ENCODE data around the gene NR2F1. TPM values are rescaled to one million over a fixed set of nuclear protein-coding genes. Genes with fewer than 3 reads are reported as not detected.
A peak's percentile ranks its signal among the peaks of the same experiment; 100 is the strongest.

The NR2F1 gene
- total and polyA plus RNA-seq, 2 experiments from 2014 or later: not detected

DNA sequence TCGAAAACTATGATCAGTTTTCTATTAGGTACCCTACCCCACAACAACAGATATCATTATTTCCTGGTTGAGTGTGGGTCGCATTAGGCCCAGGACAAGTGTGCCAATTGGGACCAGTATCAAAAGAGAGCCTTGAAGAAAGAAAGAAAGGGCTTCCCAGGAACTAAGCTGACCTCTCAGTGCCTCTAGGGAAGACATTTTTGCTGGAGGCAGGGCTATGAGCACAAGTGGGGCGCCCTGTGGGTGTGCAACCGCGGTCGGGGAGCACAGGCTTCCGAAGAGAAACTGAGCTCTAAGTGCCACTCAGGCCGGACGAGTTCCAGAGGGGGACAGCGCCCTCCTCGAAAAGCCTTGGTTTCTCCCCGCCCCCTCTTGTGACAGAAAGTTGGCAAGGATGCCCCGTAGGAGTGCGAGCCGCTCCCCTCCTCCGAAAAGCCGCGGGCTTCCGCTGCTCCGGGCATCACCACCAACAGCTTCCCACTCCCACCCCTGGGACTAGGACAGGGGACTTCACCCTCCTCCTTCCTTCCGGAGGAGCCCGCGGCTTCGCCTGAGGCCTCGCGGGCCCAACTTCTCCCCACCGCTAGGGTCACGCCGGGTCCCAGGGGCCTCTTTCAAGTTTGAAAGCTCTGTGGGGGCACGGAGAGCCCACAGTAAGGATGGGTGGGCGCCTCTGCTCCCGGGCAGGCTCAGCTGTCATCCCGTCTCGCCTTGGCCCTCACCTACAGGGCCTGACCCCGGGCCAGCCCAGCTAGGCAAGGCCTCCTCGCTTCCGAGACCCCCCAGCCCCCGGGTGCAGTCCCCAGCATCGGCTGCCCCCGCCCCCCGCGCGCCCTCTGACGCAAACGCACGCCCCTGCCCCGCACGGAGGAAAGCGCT, 4.0 kb upstream of the NR2F1 start:
- peak; percentile 75 for TF ChIP-seq EZH2 (IDR thresholded peaks at IDR 0.05; ENCODE audit: low read depth, unreplicated experiment)
- TF ChIP-seq, protein P1, sequence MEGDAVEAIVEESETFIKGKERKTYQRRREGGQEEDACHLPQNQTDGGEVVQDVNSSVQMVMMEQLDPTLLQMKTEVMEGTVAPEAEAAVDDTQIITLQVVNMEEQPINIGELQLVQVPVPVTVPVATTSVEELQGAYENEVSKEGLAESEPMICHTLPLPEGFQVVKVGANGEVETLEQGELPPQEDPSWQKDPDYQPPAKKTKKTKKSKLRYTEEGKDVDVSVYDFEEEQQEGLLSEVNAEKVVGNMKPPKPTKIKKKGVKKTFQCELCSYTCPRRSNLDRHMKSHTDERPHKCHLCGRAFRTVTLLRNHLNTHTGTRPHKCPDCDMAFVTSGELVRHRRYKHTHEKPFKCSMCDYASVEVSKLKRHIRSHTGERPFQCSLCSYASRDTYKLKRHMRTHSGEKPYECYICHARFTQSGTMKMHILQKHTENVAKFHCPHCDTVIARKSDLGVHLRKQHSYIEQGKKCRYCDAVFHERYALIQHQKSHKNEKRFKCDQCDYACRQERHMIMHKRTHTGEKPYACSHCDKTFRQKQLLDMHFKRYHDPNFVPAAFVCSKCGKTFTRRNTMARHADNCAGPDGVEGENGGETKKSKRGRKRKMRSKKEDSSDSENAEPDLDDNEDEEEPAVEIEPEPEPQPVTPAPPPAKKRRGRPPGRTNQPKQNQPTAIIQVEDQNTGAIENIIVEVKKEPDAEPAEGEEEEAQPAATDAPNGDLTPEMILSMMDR (conservative IDR thresholded peaks at IDR 0.05; ENCODE audit: low read depth in 2 of 2): peak in 1 of 2 experiments; percentile 10; a peak in 1 of 4 replicates
- TF ChIP-seq EZH2phosphoT487 (IDR thresholded peaks at IDR 0.05; ENCODE audit: unreplicated experiment): peak; percentile 42
- TF ChIP-seq CREB1 (CRISPR knock-in tag; IDR thresholded peaks at IDR 0.05; ENCODE audit: low read depth): no peak
- no peak for TF ChIP-seq ZNF331 (CRISPR knock-in tag; IDR thresholded peaks at IDR 0.05; ENCODE audit: low read depth)
- no peak for TF ChIP-seq ZNF462 (CRISPR knock-in tag; IDR thresholded peaks at IDR 0.05)
- Mint-ChIP-seq H3K36me3 (ENCODE audit: low read depth) (no peaks in the 10 kb centered on the region; the same call in 2 of the 3 replicates), H3K9me3 (no peaks in the 10 kb centered on the region; the same call in 2 of the 3 replicates), H3K4me3 (peak overlapping the region; percentile 55), H3K4me1 (peaks cover 32% of the 10 kb centered on the region), H3K27ac (no peak overlapping the region), H3K27me3 (ENCODE audit: insufficient read depth, low read depth, poor library complexity) (no peaks in the 10 kb centered on the region)
- H3K4me2 ChIP-seq: peak overlapping the region; percentile 95
- DNase-seq (ENCODE audit: low spot score): peak; percentile 59
- no peaks in the 10 kb centered on the region for H3K79me2 ChIP-seq (replicated peaks; ENCODE audit: insufficient read depth)
- H3K4me3 ChIP-seq: peak overlapping the region; percentile 69
- H3K27ac ChIP-seq (ENCODE audit: low read depth): no peak overlapping the region
- H3K9me2 ChIP-seq (ENCODE audit: insufficient read depth): no peaks in the 10 kb centered on the region
- H3K4me1 ChIP-seq (ENCODE audit: insufficient read depth): peaks cover 78% of the 10 kb centered on the region
- H3F3A ChIP-seq (replicated peaks; ENCODE audit: low read depth): peaks cover 27% of the 10 kb centered on the region
- H3K36me3 ChIP-seq (ENCODE audit: insufficient read depth): no peaks in the 10 kb centered on the region
- H4K20me1 ChIP-seq (replicated peaks; ENCODE audit: insufficient read depth): peaks cover 40% of the 10 kb centered on the region
- no peak overlapping the region; the same call in 1 of the 2 replicates for H2AFZ ChIP-seq
- ATAC-seq: peak; percentile 2
- peaks cover 97% of the 10 kb centered on the region for H3K27me3 ChIP-seq (ENCODE audit: insufficient read depth)
